Hepatocyte (in vitro differentiated cells): Measurements from ENCODE around the gene DMC1. TPM values are rescaled to one million over a fixed set of nuclear protein-coding genes. Genes with fewer than 3 reads are reported as not detected.

Experiments used
- DNase-seq: peaks from one replicate; pipeline ENCODE4 v3.0.0-alpha.2; 2016; ENCODE audit warnings: low spot score
- H2AFZ ChIP-seq: fragments of 200-600 bp; sonication (generic); 2 replicates; pipeline ENCODE4 v1.6.0; 2016; ENCODE audit warnings: antibody characterized with exemption, mild to moderate bottlenecking
- H3K27ac ChIP-seq: fragments of 200-600 bp; sonication (generic); 2 replicates; pipeline ENCODE4 v1.5.1; 2016; ENCODE audit warnings: mild to moderate bottlenecking
- H3K27me3 ChIP-seq: fragments of 200-600 bp; sonication (generic); 2 replicates; pipeline ENCODE4 v1.6.1; 2016
- H3K36me3 ChIP-seq: fragments of 200-600 bp; sonication (generic); replicated peaks from 2 replicates; pipeline ENCODE4 v1.5.1; 2016; ENCODE audit warnings: low read depth; ENCODE audit not compliant: insufficient read depth
- H3K4me1 ChIP-seq: fragments of 200-600 bp; sonication (generic); 2 replicates; pipeline ENCODE4 v1.5.1; 2016; ENCODE audit warnings: mild to moderate bottlenecking, moderate library complexity; ENCODE audit not compliant: insufficient read depth
- H3K4me2 ChIP-seq: fragments of 200-600 bp; sonication (generic); 2 replicates; pipeline ENCODE4 v1.6.0; 2016
- H3K4me3 ChIP-seq: fragments of 200-600 bp; sonication (generic); 2 replicates; pipeline ENCODE4 v1.5.1; 2016; ENCODE audit warnings: mild to moderate bottlenecking
- H3K79me2 ChIP-seq: fragments of 200-600 bp; sonication (generic); 2 replicates; pipeline ENCODE4 v1.6.0; 2017; ENCODE audit warnings: mild to moderate bottlenecking
- H3K9me2 ChIP-seq: fragments of 200-600 bp; sonication (generic); replicated peaks from 2 replicates; pipeline ENCODE4 v1.6.0; 2017; ENCODE audit warnings: mild to moderate bottlenecking; ENCODE audit not compliant: insufficient read depth
- H3K9me3 ChIP-seq: fragments of 200-600 bp; sonication (generic); 2 replicates; pipeline ENCODE4 v1.5.1; 2016; ENCODE audit warnings: low read depth, mild to moderate bottlenecking
- H4K20me1 ChIP-seq: fragments of 200-600 bp; sonication (generic); 2 replicates; pipeline ENCODE4 v1.6.0; 2016; ENCODE audit warnings: mild to moderate bottlenecking; ENCODE audit not compliant: insufficient read depth, poor library complexity, severe bottlenecking
- EZH2 ChIP-seq: fragments of 200-600 bp; sonication (generic); IDR thresholded peaks from 2 replicates; pipeline ENCODE4 v1.6.1; 2016; ENCODE audit warnings: antibody characterized with exemption, mild to moderate bottlenecking, borderline replicate concordance
- EZH2phosphoT487 ChIP-seq: fragments of 200-600 bp; sonication (generic); IDR thresholded peaks from one replicate; pipeline ENCODE4 v1.6.1; 2018; ENCODE audit warnings: antibody characterized with exemption, mild to moderate bottlenecking, low read depth, moderate library complexity; ENCODE audit not compliant: unreplicated experiment, severe bottlenecking
- WGBS: methylation state at CpG from one replicate; pipeline ENCODE4 v1.1.6; 2016; ENCODE audit warnings: low lambda C conversion rate; ENCODE audit errors: missing lambda C conversion rate; 5-methylcytosine and 5-hydroxymethylcytosine counted together
- polyA plus RNA-seq: library from polyadenylated mRNA; unstranded; fragments of >200 nt; fragmentation: Nextera tagmentation; extraction: Ambion mirVana; gene quantifications from 2 replicates; pipeline ENCODE4 v1.2.1, GENCODE V29; 2016
- total RNA-seq: library from RNA; depleted of rRNA; stranded (reverse); fragments of >200 nt; gene quantifications from 2 replicates; pipeline ENCODE4 v1.2.3, GENCODE V29; 2014
- TF ChIP-seq, protein P1 (sequence below): fragments of 200-600 bp; sonication (generic); IDR thresholded peaks from 2 replicates; pipeline ENCODE4 v1.5.1; 2016; ENCODE audit warnings: antibody characterized with exemption, mild to moderate bottlenecking; ENCODE audit not compliant: poor library complexity

The DMC1 gene
- total and polyA plus RNA-seq, 2 experiments from 2014 or later = 0.74 to 0.80 TPM

GRCh38 chr22:38523479-38523878 is 46.5 kb downstream of the DMC1 start:
- Histone ChIP-seq H3K27ac (no peak overlapping the region), H3K36me3 (no peaks in the 10 kb centered on the region), H4K20me1 (no peaks in the 10 kb centered on the region), H3K4me3 (no peak overlapping the region), H3K4me2 (no peak overlapping the region), H2AFZ (no peak overlapping the region), H3K4me1 (no peaks in the 10 kb centered on the region), H3K9me3 (no peaks in the 10 kb centered on the region), H3K27me3 (no peaks in the 10 kb centered on the region), H3K79me2 (no peaks in the 10 kb centered on the region), H3K9me2 (no peaks in the 10 kb centered on the region)
- no peak for DNase-seq
- 99% methylated on average over 5 of the region's 5 CpGs for WGBS
- TF ChIP-seq EZH2 = no peak
- TF ChIP-seq, protein P1, sequence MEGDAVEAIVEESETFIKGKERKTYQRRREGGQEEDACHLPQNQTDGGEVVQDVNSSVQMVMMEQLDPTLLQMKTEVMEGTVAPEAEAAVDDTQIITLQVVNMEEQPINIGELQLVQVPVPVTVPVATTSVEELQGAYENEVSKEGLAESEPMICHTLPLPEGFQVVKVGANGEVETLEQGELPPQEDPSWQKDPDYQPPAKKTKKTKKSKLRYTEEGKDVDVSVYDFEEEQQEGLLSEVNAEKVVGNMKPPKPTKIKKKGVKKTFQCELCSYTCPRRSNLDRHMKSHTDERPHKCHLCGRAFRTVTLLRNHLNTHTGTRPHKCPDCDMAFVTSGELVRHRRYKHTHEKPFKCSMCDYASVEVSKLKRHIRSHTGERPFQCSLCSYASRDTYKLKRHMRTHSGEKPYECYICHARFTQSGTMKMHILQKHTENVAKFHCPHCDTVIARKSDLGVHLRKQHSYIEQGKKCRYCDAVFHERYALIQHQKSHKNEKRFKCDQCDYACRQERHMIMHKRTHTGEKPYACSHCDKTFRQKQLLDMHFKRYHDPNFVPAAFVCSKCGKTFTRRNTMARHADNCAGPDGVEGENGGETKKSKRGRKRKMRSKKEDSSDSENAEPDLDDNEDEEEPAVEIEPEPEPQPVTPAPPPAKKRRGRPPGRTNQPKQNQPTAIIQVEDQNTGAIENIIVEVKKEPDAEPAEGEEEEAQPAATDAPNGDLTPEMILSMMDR = no peak
- TF ChIP-seq EZH2phosphoT487 = no peak

DNA sequence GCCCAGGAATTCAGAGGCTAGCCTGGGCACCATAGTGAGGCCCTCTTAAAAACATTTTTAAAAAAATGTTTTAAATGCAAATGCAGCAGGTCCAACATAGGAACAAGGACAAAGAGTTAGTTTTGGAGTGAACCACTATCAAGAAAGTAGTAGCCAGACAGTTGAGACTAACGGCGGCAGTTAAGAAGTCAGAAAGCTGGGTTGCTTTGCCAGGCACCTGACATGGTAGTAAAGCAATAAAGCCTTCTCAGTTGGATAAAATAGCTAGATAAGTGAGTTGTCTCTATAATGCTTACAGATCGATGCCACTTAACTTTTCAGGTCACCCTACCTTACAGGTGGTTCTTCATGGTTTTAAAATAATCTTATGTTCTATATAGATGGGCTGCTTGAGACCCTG is 47.0 kb downstream of the DMC1 start:
- Histone ChIP-seq H3K9me2 (no peaks in the 10 kb centered on the region), H3K36me3 (no peaks in the 10 kb centered on the region), H3K27me3 (no peaks in the 10 kb centered on the region), H3K4me1 (no peaks in the 10 kb centered on the region), H3K27ac (no peak overlapping the region), H3K79me2 (no peaks in the 10 kb centered on the region), H3K9me3 (no peaks in the 10 kb centered on the region), H3K4me3 (no peak overlapping the region), H3K4me2 (no peak overlapping the region), H2AFZ (no peak overlapping the region), H4K20me1 (no peaks in the 10 kb centered on the region)
- whole genome bisulfite sequencing = 70% methylated on average over 3 of the region's 3 CpGs
- peak; percentile 14 for DNase-seq
- TF ChIP-seq EZH2phosphoT487 (no peak), EZH2 (no peak)
- TF ChIP-seq, protein P1 = no peak

DNA sequence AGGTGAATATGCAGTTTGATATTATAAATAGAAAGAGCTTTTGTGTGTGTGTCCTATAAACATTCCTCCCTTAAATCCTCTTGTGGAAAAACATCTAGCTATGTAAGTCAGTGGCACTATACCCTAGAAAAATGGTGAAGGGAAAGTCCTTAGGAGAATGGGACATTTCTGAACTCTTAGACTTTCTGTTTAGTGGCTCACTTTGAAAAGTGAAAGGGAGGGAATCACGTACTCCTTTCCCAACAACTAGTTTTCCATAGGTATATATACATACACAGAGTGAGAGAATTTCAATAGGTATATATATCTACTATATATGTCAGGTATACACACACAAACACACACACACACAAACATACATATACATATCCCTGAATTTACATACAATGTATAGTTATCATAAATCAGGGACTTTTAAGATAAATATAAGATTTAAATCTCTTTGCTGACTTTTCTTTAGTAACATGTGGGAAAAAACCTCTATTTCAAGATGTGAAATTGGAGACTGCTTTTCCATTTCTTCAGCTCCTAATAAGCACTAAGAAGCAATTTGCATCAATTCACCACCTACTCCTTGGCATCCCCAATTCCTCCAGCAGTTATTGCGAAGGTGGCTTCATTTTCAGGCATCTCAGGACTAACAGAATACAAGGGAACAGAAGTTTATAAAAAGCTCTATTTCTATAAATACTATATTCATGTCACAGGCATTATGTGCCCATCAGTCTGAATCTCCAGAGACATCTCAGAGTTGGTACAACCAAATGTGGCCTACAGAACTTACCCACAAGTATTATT is 50.3 kb downstream of the DMC1 start:
- Histone ChIP-seq H4K20me1 (no peaks in the 10 kb centered on the region), H3K4me2 (no peak overlapping the region), H3K4me3 (no peak overlapping the region), H3K36me3 (no peaks in the 10 kb centered on the region), H3K9me3 (no peaks in the 10 kb centered on the region), H3K27me3 (no peaks in the 10 kb centered on the region), H2AFZ (no peak overlapping the region), H3K4me1 (no peaks in the 10 kb centered on the region), H3K9me2 (no peaks in the 10 kb centered on the region), H3K79me2 (no peaks in the 10 kb centered on the region), H3K27ac (no peak overlapping the region)
- 93% methylated on average over 2 of the region's 2 CpGs for WGBS
- DNase-seq = no peak
- TF ChIP-seq EZH2phosphoT487 (no peak), EZH2 (no peak)
- TF ChIP-seq, protein P1 = no peak
